Caco-2 (cell line): ENCODE data around the gene IPO9. TPM values are rescaled to one million over a fixed set of nuclear protein-coding genes. Genes with fewer than 3 reads are reported as not detected.

Experiments used
- BruUV-seq: library from RNA; stranded (reverse); fragments of 400-500 nt; replicated peaks from 2 replicates; lab custom pipeline; 2021; lab: Mats Ljungman, UMichigan
- CTCF ChIA-PET: fragments of 300-600 bp; sonication (Branson Sonifier 250); formaldehyde crosslinking; loops from one replicate; lab custom pipeline; 2022; ENCODE audit warnings: antibody characterized with exemption; lab: Charles Lee
- POLR2A ChIA-PET: fragments of 300-600 bp; sonication (Branson Sonifier 250); formaldehyde crosslinking; loops from one replicate; lab custom pipeline; 2022; ENCODE audit warnings: antibody characterized with exemption; lab: Charles Lee
- DNase-seq, 2 experiments: peaks; one replicate each; pipeline versions ENCODE4 v3.0.0 to v3.0.0-alpha.2; 2020 to 2022
- H3K27me3 ChIP-seq: replicated peaks from 2 replicates; pipeline ENCODE4 v1.6.0; 2011; ENCODE audit warnings: low read length; ENCODE audit not compliant: control insufficient read depth, insufficient read depth
- H3K36me3 ChIP-seq: 2 replicates; pipeline ENCODE4 v1.5.1; 2011; ENCODE audit warnings: low read length; ENCODE audit not compliant: control insufficient read depth, insufficient read depth
- H3K4me1 ChIP-seq: fragments of 250-450 bp; sonication (Bioruptor Pico); 2 replicates; pipeline ENCODE4 v1.5.1; 2020; ENCODE audit warnings: mild to moderate bottlenecking
- H3K4me3 ChIP-seq: 2 replicates; pipeline ENCODE4 v1.5.1; 2011; ENCODE audit warnings: low read depth, mild to moderate bottlenecking, control low read depth, low read length
- H3K9me3 ChIP-seq: fragments of 250-450 bp; sonication (Bioruptor Pico); 2 replicates; pipeline ENCODE4 v1.5.1; 2020; ENCODE audit warnings: mild to moderate bottlenecking, moderate library complexity
- H3K27ac Mint-ChIP-seq: one replicate; pipeline ENCODE4 v1.8.0; 2022; ENCODE audit warnings: mixed read lengths; ENCODE audit not compliant: unreplicated experiment
- H3K27me3 Mint-ChIP-seq: one replicate; pipeline ENCODE4 v1.8.0; 2022; ENCODE audit warnings: mixed read lengths; ENCODE audit not compliant: insufficient read depth, unreplicated experiment
- H3K36me3 Mint-ChIP-seq: one replicate; pipeline ENCODE4 v1.8.0; 2022; ENCODE audit warnings: mild to moderate bottlenecking, mixed read lengths; ENCODE audit not compliant: insufficient read depth, unreplicated experiment
- H3K4me1 Mint-ChIP-seq: one replicate; pipeline ENCODE4 v1.8.0; 2022; ENCODE audit warnings: low read depth, mixed read lengths; ENCODE audit not compliant: unreplicated experiment
- H3K4me3 Mint-ChIP-seq: one replicate; pipeline ENCODE4 v1.8.0; 2022; ENCODE audit warnings: mild to moderate bottlenecking, moderate library complexity, mixed read lengths; ENCODE audit not compliant: unreplicated experiment
- H3K9me3 Mint-ChIP-seq: one replicate; pipeline ENCODE4 v1.8.0; 2022; ENCODE audit warnings: mixed read lengths; ENCODE audit not compliant: unreplicated experiment
- intact Hi-C: fragments of 100-400 bp; cut with micrococcal nuclease; formaldehyde crosslinking; loops from one replicate; pipeline ENCODE4 v1.10.0; 2022; ENCODE audit not compliant: unreplicated experiment
- total RNA-seq: library from RNA; stranded (reverse); gene quantifications from 2 replicates; pipeline ENCODE4 v1.2.3, GENCODE V29; 2022
- TF ChIP-seq, protein P1 (sequence below), 2 experiments: fragments of 200-600 bp in 1 of 2; IDR thresholded peaks; 1 replicate in 1 of 2; 2 replicates in 1 of 2; pipeline versions ENCODE4 v1.5.1 to v1.8.0; 2011 to 2022; ENCODE audit warnings: antibody characterized with exemption in 1 of 2, control low read depth in 1 of 2, inconsistent platforms in 1 of 2, low read depth in 1 of 2, low read length in 1 of 2, mild to moderate bottlenecking in 1 of 2, moderate library complexity in 1 of 2; ENCODE audit not compliant: insufficient read depth in 1 of 2, severe bottlenecking in 1 of 2, unreplicated experiment in 1 of 2

The IPO9 gene
- total RNA-seq, 1 experiment from 2014 or later: 107 TPM

DNA sequence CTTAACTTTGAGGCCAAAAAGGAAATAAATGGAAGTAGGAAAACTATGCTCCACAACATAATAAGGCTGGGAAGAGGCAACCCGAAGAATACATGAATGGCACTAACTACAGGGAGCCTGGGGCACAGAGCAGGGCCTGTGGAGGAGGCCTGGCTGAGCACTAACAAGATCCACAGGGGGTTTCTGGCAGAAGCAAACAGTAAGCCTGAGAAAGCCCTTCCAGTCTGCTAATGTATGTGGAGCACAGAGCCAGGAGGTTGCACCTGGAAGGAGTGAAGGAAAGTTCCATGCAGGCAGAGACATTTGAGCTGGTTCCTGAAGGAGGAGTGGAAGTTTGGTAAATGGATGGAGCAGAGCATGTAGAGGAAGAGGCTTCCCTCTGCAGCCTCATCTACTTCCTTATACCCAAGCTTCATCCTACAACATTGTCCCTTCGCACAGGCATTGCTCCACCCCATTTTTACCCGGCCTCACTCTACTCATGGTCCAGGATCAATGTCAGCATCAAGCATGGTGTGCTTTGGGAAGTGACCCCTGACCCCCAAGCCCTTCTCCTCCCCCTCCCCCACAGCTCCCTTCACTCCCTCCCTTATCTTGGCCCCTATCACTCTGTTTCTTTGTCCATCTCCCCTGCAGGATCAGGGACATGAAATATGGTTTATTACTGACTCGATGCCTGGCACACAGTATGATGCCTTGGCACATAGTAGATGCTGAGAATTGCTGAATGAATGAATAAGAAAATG, 83.0 kb downstream of the IPO9 start:
- Mint-ChIP-seq H3K27ac (no peak overlapping the region), H3K9me3 (no peaks in the 10 kb centered on the region), H3K36me3 (no peaks in the 10 kb centered on the region), H3K4me3 (no peak overlapping the region), H3K4me1 (no peaks in the 10 kb centered on the region), H3K27me3 (no peaks in the 10 kb centered on the region)
- no peaks in the 10 kb centered on the region for H3K27me3 ChIP-seq
- no peaks in the 10 kb centered on the region for H3K36me3 ChIP-seq
- ChIA-PET CTCF (no interaction called here), POLR2A (no interaction called here)
- no peaks in the 10 kb centered on the region for H3K9me3 ChIP-seq
- BruUV-seq: no TSS peak
- TF ChIP-seq, protein P1, sequence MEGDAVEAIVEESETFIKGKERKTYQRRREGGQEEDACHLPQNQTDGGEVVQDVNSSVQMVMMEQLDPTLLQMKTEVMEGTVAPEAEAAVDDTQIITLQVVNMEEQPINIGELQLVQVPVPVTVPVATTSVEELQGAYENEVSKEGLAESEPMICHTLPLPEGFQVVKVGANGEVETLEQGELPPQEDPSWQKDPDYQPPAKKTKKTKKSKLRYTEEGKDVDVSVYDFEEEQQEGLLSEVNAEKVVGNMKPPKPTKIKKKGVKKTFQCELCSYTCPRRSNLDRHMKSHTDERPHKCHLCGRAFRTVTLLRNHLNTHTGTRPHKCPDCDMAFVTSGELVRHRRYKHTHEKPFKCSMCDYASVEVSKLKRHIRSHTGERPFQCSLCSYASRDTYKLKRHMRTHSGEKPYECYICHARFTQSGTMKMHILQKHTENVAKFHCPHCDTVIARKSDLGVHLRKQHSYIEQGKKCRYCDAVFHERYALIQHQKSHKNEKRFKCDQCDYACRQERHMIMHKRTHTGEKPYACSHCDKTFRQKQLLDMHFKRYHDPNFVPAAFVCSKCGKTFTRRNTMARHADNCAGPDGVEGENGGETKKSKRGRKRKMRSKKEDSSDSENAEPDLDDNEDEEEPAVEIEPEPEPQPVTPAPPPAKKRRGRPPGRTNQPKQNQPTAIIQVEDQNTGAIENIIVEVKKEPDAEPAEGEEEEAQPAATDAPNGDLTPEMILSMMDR (IDR thresholded peaks at IDR 0.05; ENCODE audit: insufficient read depth in 1 of 2, low read depth in 1 of 2, low read length in 1 of 2, severe bottlenecking in 1 of 2, unreplicated experiment in 1 of 2): no peak
- no peaks in the 10 kb centered on the region for H3K4me1 ChIP-seq
- no peak for DNase-seq
- no peak overlapping the region for H3K4me3 ChIP-seq
- intact Hi-C loops: no loop called here

GRCh38 chr1:201912832-201913231, 83.9 kb downstream of the IPO9 start:
- Histone ChIP-seq H3K27me3 (no peaks in the 10 kb centered on the region), H3K36me3 (no peaks in the 10 kb centered on the region), H3K9me3 (no peaks in the 10 kb centered on the region), H3K4me3 (no peak overlapping the region), H3K4me1 (no peaks in the 10 kb centered on the region)
- H3K27me3 Mint-ChIP-seq: no peaks in the 10 kb centered on the region
- TF ChIP-seq, protein P1 (IDR thresholded peaks at IDR 0.05; ENCODE audit: insufficient read depth in 1 of 2, low read depth in 1 of 2, low read length in 1 of 2, severe bottlenecking in 1 of 2, unreplicated experiment in 1 of 2): no peak
- intact Hi-C loops: no loop called here
- no peaks in the 10 kb centered on the region for H3K9me3 Mint-ChIP-seq
- no peak overlapping the region for H3K27ac Mint-ChIP-seq
- no TSS peak for BruUV-seq
- POLR2A ChIA-PET: no interaction called here
- H3K4me1 Mint-ChIP-seq: no peaks in the 10 kb centered on the region
- H3K36me3 Mint-ChIP-seq: no peaks in the 10 kb centered on the region
- no peak overlapping the region for H3K4me3 Mint-ChIP-seq
- CTCF ChIA-PET: no interaction called here
- DNase-seq: no peak

DNA sequence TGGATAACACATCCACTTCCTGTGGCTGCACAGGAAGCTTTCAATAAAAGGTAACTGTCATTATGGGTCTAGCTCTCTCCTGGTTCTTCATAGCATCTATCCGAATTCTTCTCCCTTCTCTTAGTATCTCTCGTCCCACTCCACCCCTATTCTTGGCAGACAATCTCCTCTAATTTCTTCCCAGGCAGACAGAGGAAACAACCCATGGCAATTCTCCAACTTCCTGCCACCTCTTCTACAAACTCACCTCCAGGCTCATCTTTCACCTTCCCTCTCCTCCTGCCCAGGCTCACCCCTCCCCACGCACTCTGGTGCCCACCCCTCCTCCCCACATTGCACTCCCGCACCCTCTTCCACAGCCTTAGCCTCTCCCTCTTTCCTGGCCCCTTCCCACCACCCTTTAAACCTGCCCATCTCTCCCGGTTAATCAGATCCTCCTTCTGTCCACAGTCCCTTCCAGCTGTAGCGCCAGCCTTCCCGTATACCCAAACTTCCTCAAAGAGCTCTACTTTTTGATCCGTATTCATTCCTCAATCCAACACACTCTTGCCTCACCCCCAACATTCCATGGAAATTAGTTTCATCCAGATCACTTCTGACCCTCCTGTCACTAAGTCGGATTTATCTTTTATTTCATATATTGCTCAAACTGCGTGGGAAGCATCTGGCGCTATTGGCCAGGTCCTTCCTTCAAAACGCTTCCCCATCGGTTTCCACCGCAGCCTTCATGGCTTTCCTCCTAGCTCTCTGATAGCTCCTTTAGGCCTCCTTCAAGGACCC, 85.7 kb downstream of the IPO9 start:
- BruUV-seq: no TSS peak
- intact Hi-C loops: no loop called here
- Histone ChIP-seq H3K9me3 (no peaks in the 10 kb centered on the region), H3K27me3 (no peaks in the 10 kb centered on the region), H3K4me3 (no peak overlapping the region), H3K36me3 (no peaks in the 10 kb centered on the region), H3K4me1 (no peaks in the 10 kb centered on the region)
- Mint-ChIP-seq H3K36me3 (no peaks in the 10 kb centered on the region), H3K27ac (no peak overlapping the region), H3K4me3 (no peak overlapping the region), H3K4me1 (no peaks in the 10 kb centered on the region), H3K27me3 (no peaks in the 10 kb centered on the region), H3K9me3 (no peaks in the 10 kb centered on the region)
- no peak for DNase-seq
- ChIA-PET CTCF (no interaction called here), POLR2A (no interaction called here)
- TF ChIP-seq, protein P1 (IDR thresholded peaks at IDR 0.05; ENCODE audit: insufficient read depth in 1 of 2, low read depth in 1 of 2, low read length in 1 of 2, severe bottlenecking in 1 of 2, unreplicated experiment in 1 of 2): no peak
